Frontal cortex (tissue), 4 donors: ENCODE data around the gene KREMEN2. TPM values are rescaled to one million over a fixed set of nuclear protein-coding genes. Genes with fewer than 3 reads are reported as not detected.

Experiments used
- DNase-seq, 2 donors: peaks; one replicate each; pipeline ENCODE4 v3.0.0; 2012; ENCODE audit warnings: low spot score in 2 of 2
- FAIRE-seq: peaks from 2 replicates; lab custom pipeline; 2012; peaks lifted over from hg19 to GRCh38; lab: Jason Lieb, UNC
- small RNA-seq: library from RNA; depleted of rRNA; stranded (forward); fragments of <200 nt; gene quantifications from one replicate; pipeline ENCODE3, GENCODE V24; 2014
- total RNA-seq: library from RNA; depleted of rRNA; stranded (reverse); fragments of >200 nt; gene quantifications from one replicate; pipeline ENCODE4 v1.2.3, GENCODE V29; 2014
- donor health status: control.
- donor health status: control.
- donor health status: control.

The KREMEN2 gene
- total RNA-seq, 1 donor from 2014 or later: not detected

GRCh38 chr16:3015865-3016521 is 51.9 kb downstream of the KREMEN2 start:
- FAIRE-seq (no peak), DNase-seq (no peak)

- DNase-seq: no peak
- FAIRE-seq: no peak
Measured at GRCh38 chr16:3017344-3017743, 53.3 kb downstream of the KREMEN2 start.

Small RNA genes within 50 kb of the gene (small RNA-seq; reads per million reads assigned to genes)
- not detected for gene LINC00514

Other genes starting within 250 kb of the KREMEN2 start
- 1.6 TPM for gene PRSS27, start 244.1 kb upstream of the KREMEN2 start, total RNA-seq
- 40.8 TPM for gene SRRM2, start 211.6 kb upstream of the KREMEN2 start, total RNA-seq
- gene ELOB, start 187.0 kb upstream of the KREMEN2 start, total RNA-seq: 128 TPM
- gene PRSS33, start 176.7 kb upstream of the KREMEN2 start, total RNA-seq: not detected
- gene PRSS41, start 165.8 kb upstream of the KREMEN2 start, total RNA-seq: not detected
- not detected for gene PRSS21, start 147.0 kb upstream of the KREMEN2 start, total RNA-seq
- gene ZG16B, start 134.0 kb upstream of the KREMEN2 start, total RNA-seq: not detected
- not detected for gene PRSS22, start 106.1 kb upstream of the KREMEN2 start, total RNA-seq
- 46.5 TPM for gene FLYWCH2, start 81.1 kb upstream of the KREMEN2 start, total RNA-seq
- gene FLYWCH1, start 52.3 kb upstream of the KREMEN2 start, total RNA-seq: 22.8 TPM
- 18.3 TPM for gene PAQR4, start 5.1 kb downstream of the KREMEN2 start, total RNA-seq
- 1.2 TPM for gene PKMYT1, start 16.2 kb downstream of the KREMEN2 start, total RNA-seq
- gene CLDN9, start 48.6 kb downstream of the KREMEN2 start, total RNA-seq: not detected
- gene CLDN6, start 53.9 kb downstream of the KREMEN2 start, total RNA-seq: 0.41 TPM
- 0.82 TPM for gene TNFRSF12A, start 56.1 kb downstream of the KREMEN2 start, total RNA-seq
- gene HCFC1R1, start 59.7 kb downstream of the KREMEN2 start, total RNA-seq: 15.5 TPM
- 6.1 TPM for gene THOC6, start 59.8 kb downstream of the KREMEN2 start, total RNA-seq
- not detected for gene BICDL2, start 72.7 kb downstream of the KREMEN2 start, total RNA-seq
- gene MMP25, start 82.3 kb downstream of the KREMEN2 start, total RNA-seq: 0.41 TPM
- 0.82 TPM for gene IL32, start 101.4 kb downstream of the KREMEN2 start, total RNA-seq
- gene ZSCAN10, start 135.0 kb downstream of the KREMEN2 start, total RNA-seq: not detected
- 17.9 TPM for gene ZNF205, start 148.3 kb downstream of the KREMEN2 start, total RNA-seq
- 6.9 TPM for gene ZNF213, start 170.8 kb downstream of the KREMEN2 start, total RNA-seq
- gene OR1F1, start 223.9 kb downstream of the KREMEN2 start, total RNA-seq: 0.41 TPM